ENCODE measurements around the gene PAAF1.

The PAAF1 gene

GRCh38 chr11:73889536-73889935, 12.7 kb downstream of the PAAF1 start:
- no peak overlapping the region for H2BK120ac ChIP-seq (ENCODE audit: insufficient read depth, low read length, poor library complexity)
- no peak overlapping the region for H4K12ac ChIP-seq (ENCODE audit: low read depth, low read length)
- no peak for DNase-seq
- no peak overlapping the region for H2BK12ac ChIP-seq (ENCODE audit: low read length)
- H3K14ac ChIP-seq (ENCODE audit: low read length): no peak overlapping the region
- H2BK5ac ChIP-seq (ENCODE audit: low read depth, low read length, poor library complexity): no peak overlapping the region
- H3K23ac ChIP-seq (ENCODE audit: low read length): no peak overlapping the region
- H3K4me1 ChIP-seq (ENCODE audit: control insufficient read depth in 1 of 2, insufficient read depth in 2 of 2, low read length in 2 of 2): no peaks in the 10 kb centered on the region
- H3K36me3 ChIP-seq (ENCODE audit: control insufficient read depth in 1 of 2, insufficient read depth in 2 of 2, low read length in 2 of 2): peaks cover 0 to 6% of the 10 kb centered on the region in 2 experiments
- H2AFZ ChIP-seq (ENCODE audit: insufficient read depth, low read length, poor library complexity): no peak overlapping the region
- no peak overlapping the region for H4K8ac ChIP-seq (ENCODE audit: low read depth, low read length)
- no peak overlapping the region for H3K4ac ChIP-seq (ENCODE audit: low read depth, low read length)
- H3K4me3 ChIP-seq (ENCODE audit: low read depth, low read length): no peak overlapping the region
- H3K4me2 ChIP-seq (ENCODE audit: low read length): no peak overlapping the region
- no peaks in the 10 kb centered on the region for H3K79me2 ChIP-seq (ENCODE audit: control insufficient read depth, insufficient read depth, low read length, poor library complexity)
- no peak overlapping the region for H2AK5ac ChIP-seq (ENCODE audit: low read length)
- no peaks in the 10 kb centered on the region for H3K9me3 ChIP-seq (ENCODE audit: insufficient read depth, low read depth, low read length)
- H3K79me1 ChIP-seq (ENCODE audit: low read length): no peaks in the 10 kb centered on the region
- no peak overlapping the region for H4K91ac ChIP-seq (ENCODE audit: low read depth, low read length)
- WGBS (ENCODE audit: extremely low coverage, insufficient coverage, insufficient read length): no CpG with 5 or more reads among the region's 1 CpG
- no peak overlapping the region for H3K9ac ChIP-seq (ENCODE audit: low read length)
- H3K18ac ChIP-seq (ENCODE audit: low read length): no peak overlapping the region
- H3K27ac ChIP-seq (ENCODE audit: low read depth, low read length): no peak overlapping the region
- H3K27me3 ChIP-seq (ENCODE audit: insufficient read depth, low read length): no peaks in the 10 kb centered on the region

DNA sequence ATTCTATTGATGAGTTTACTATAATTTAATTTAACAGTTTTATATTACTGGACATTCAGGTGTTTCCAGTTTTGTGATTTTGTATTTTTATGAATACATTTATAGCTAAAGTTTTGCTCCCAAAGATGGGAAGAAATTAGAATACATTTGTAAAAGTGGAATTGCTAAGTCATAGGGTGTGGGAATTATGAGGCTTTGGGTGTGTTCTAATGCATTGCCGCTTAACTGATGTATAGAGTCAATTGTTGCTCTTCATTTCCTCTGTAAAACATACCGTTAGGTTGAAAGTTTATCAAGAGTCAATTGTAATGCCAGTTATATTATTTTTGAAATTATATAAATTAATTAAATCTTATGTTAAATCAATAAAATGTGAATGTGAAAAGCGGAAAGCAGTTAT, 16.2 kb downstream of the PAAF1 start:
- Histone ChIP-seq H2BK5ac (ENCODE audit: low read depth, low read length, poor library complexity) (no peak overlapping the region), H3K4ac (ENCODE audit: low read depth, low read length) (no peak overlapping the region), H4K91ac (ENCODE audit: low read depth, low read length) (no peak overlapping the region), H3K36me3 (ENCODE audit: control insufficient read depth in 1 of 2, insufficient read depth in 2 of 2, low read length in 2 of 2) (peaks cover 0 to 6% of the 10 kb centered on the region in 2 experiments), H3K23ac (ENCODE audit: low read length) (no peak overlapping the region), H2BK120ac (ENCODE audit: insufficient read depth, low read length, poor library complexity) (no peak overlapping the region), H3K14ac (ENCODE audit: low read length) (no peak overlapping the region), H2AFZ (ENCODE audit: insufficient read depth, low read length, poor library complexity) (no peak overlapping the region), H4K12ac (ENCODE audit: low read depth, low read length) (no peak overlapping the region), H3K27ac (ENCODE audit: low read depth, low read length) (no peak overlapping the region), H3K4me2 (ENCODE audit: low read length) (no peak overlapping the region), H3K4me3 (ENCODE audit: low read depth, low read length) (no peak overlapping the region), H3K9ac (ENCODE audit: low read length) (no peak overlapping the region), H2AK5ac (ENCODE audit: low read length) (no peak overlapping the region), H3K9me3 (ENCODE audit: insufficient read depth, low read depth, low read length) (no peaks in the 10 kb centered on the region), H3K79me2 (ENCODE audit: control insufficient read depth, insufficient read depth, low read length, poor library complexity) (no peaks in the 10 kb centered on the region), H3K79me1 (ENCODE audit: low read length) (no peaks in the 10 kb centered on the region), H3K27me3 (ENCODE audit: insufficient read depth, low read length) (no peaks in the 10 kb centered on the region), H2BK12ac (ENCODE audit: low read length) (no peak overlapping the region), H4K8ac (ENCODE audit: low read depth, low read length) (no peak overlapping the region), H3K4me1 (ENCODE audit: control insufficient read depth in 1 of 2, insufficient read depth in 2 of 2, low read length in 2 of 2) (no peaks in the 10 kb centered on the region), H3K18ac (ENCODE audit: low read length) (no peak overlapping the region)
- no peak for DNase-seq
- no CpG with 5 or more reads among the region's 3 CpGs for WGBS (ENCODE audit: extremely low coverage, insufficient coverage, insufficient read length)

DNA sequence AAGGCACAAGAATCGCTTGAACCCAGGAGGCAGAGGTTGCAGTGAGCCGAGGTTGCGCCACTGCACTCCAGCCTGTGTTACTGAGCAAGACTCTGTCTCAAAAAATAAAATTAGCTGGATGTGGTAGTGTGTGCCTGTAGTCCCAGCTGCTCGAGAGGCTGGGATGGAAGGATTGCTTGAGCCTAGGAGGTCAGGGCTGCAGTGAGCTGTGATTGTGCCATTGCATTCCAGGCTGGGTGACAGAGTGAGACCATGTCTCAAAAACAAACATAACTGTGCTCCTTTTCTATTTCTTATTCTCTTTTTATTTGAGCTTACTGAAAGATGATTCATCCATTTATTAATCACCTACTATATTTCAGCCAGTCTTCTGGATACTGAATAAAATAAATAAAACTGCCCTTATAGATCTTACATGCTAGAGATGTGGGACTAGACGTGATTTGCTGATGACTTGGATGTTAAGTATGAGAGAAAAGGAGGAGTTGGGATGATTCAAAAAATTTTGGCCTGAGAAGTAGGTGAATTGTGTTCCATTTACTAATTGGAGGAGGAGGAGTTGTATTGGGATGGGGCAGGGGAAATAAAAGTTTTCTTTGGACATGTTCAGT, 18.0 kb downstream of the PAAF1 start:
- no peak overlapping the region for H3K23ac ChIP-seq (ENCODE audit: low read length)
- no peak overlapping the region for H3K4me3 ChIP-seq (ENCODE audit: low read depth, low read length)
- H2AK5ac ChIP-seq (ENCODE audit: low read length): no peak overlapping the region
- H3K4ac ChIP-seq (ENCODE audit: low read depth, low read length): no peak overlapping the region
- H3K18ac ChIP-seq (ENCODE audit: low read length): no peak overlapping the region
- H2AFZ ChIP-seq (ENCODE audit: insufficient read depth, low read length, poor library complexity): no peak overlapping the region
- H3K27me3 ChIP-seq (ENCODE audit: insufficient read depth, low read length): no peaks in the 10 kb centered on the region
- no peak overlapping the region for H3K27ac ChIP-seq (ENCODE audit: low read depth, low read length)
- no CpG with 5 or more reads among the region's 5 CpGs for WGBS (ENCODE audit: extremely low coverage, insufficient coverage, insufficient read length)
- H3K79me1 ChIP-seq (ENCODE audit: low read length): no peaks in the 10 kb centered on the region
- H3K9ac ChIP-seq (ENCODE audit: low read length): no peak overlapping the region
- H4K8ac ChIP-seq (ENCODE audit: low read depth, low read length): no peak overlapping the region
- H3K4me1 ChIP-seq (ENCODE audit: control insufficient read depth in 1 of 2, insufficient read depth in 2 of 2, low read length in 2 of 2): no peaks in the 10 kb centered on the region
- no peaks in the 10 kb centered on the region for H3K79me2 ChIP-seq (ENCODE audit: control insufficient read depth, insufficient read depth, low read length, poor library complexity)
- no peak overlapping the region for H3K14ac ChIP-seq (ENCODE audit: low read length)
- H4K12ac ChIP-seq (ENCODE audit: low read depth, low read length): no peak overlapping the region
- H3K9me3 ChIP-seq (ENCODE audit: insufficient read depth, low read depth, low read length): no peaks in the 10 kb centered on the region
- no peak overlapping the region for H2BK5ac ChIP-seq (ENCODE audit: low read depth, low read length, poor library complexity)
- no peak overlapping the region for H3K4me2 ChIP-seq (ENCODE audit: low read length)
- no peak overlapping the region for H4K91ac ChIP-seq (ENCODE audit: low read depth, low read length)
- peaks cover 0 to 6% of the 10 kb centered on the region in 2 experiments for H3K36me3 ChIP-seq (ENCODE audit: control insufficient read depth in 1 of 2, insufficient read depth in 2 of 2, low read length in 2 of 2)
- peak; percentile 34 to 49 for DNase-seq
- no peak overlapping the region for H2BK120ac ChIP-seq (ENCODE audit: insufficient read depth, low read length, poor library complexity)
- H2BK12ac ChIP-seq (ENCODE audit: low read length): no peak overlapping the region

DNA sequence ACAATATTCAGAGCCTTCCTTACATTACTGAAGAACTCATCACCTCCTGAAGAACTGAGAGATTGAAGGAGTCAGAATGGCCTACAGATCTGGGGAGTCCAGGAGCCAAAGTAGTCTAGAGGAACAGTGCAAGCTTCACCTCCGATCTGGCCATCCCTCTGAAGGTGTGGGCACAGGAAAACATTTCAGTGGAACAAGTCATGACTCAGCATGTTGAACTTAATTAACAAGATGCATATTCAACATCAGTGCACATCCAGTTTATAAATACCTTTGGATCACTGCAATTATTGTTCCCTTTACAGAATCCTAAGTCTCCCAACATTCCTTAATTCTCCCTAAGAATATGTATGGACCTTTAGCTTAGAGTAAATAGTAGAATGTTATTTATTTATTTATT, 25.5 kb downstream of the PAAF1 start:
- H3K4me3 ChIP-seq (ENCODE audit: low read depth, low read length): no peak overlapping the region
- H3K9ac ChIP-seq (ENCODE audit: low read length): no peak overlapping the region
- no peak overlapping the region for H2AFZ ChIP-seq (ENCODE audit: insufficient read depth, low read length, poor library complexity)
- H3K27ac ChIP-seq (ENCODE audit: low read depth, low read length): no peak overlapping the region
- no peak overlapping the region for H2BK12ac ChIP-seq (ENCODE audit: low read length)
- no peak overlapping the region for H3K14ac ChIP-seq (ENCODE audit: low read length)
- H3K79me2 ChIP-seq (ENCODE audit: control insufficient read depth, insufficient read depth, low read length, poor library complexity): no peaks in the 10 kb centered on the region
- no peaks in the 10 kb centered on the region for H3K9me3 ChIP-seq (ENCODE audit: insufficient read depth, low read depth, low read length)
- no peak overlapping the region for H3K4me2 ChIP-seq (ENCODE audit: low read length)
- no peaks in the 10 kb centered on the region for H3K4me1 ChIP-seq (ENCODE audit: control insufficient read depth in 1 of 2, insufficient read depth in 2 of 2, low read length in 2 of 2)
- H3K36me3 ChIP-seq (ENCODE audit: control insufficient read depth in 1 of 2, insufficient read depth in 2 of 2, low read length in 2 of 2): peaks cover 2% of the 10 kb centered on the region in 2 experiments
- H3K23ac ChIP-seq (ENCODE audit: low read length): no peak overlapping the region
- H4K91ac ChIP-seq (ENCODE audit: low read depth, low read length): no peak overlapping the region
- no peaks in the 10 kb centered on the region for H3K27me3 ChIP-seq (ENCODE audit: insufficient read depth, low read length)
- no peak overlapping the region for H4K12ac ChIP-seq (ENCODE audit: low read depth, low read length)
- H2BK120ac ChIP-seq (ENCODE audit: insufficient read depth, low read length, poor library complexity): no peak overlapping the region
- H3K18ac ChIP-seq (ENCODE audit: low read length): no peak overlapping the region
- DNase-seq: no peak
- no peak overlapping the region for H2AK5ac ChIP-seq (ENCODE audit: low read length)
- H3K79me1 ChIP-seq (ENCODE audit: low read length): no peaks in the 10 kb centered on the region
- no CpG with 5 or more reads among the region's 1 CpG for WGBS (ENCODE audit: extremely low coverage, insufficient coverage, insufficient read length)
- no peak overlapping the region for H3K4ac ChIP-seq (ENCODE audit: low read depth, low read length)
- H4K8ac ChIP-seq (ENCODE audit: low read depth, low read length): no peak overlapping the region
- no peak overlapping the region for H2BK5ac ChIP-seq (ENCODE audit: low read depth, low read length, poor library complexity)
